Glutamatergic neuron (in vitro differentiated cells): ENCODE measurements around the gene TXNIP. TPM values are rescaled to one million over a fixed set of nuclear protein-coding genes. Genes with fewer than 3 reads are reported as not detected.

Experiments used
- DNase-seq: peaks from one replicate; pipeline ENCODE4 v3.0.0; 2022
- H3K27ac Mint-ChIP-seq: one replicate; pipeline ENCODE4 v1.8.0; 2020; ENCODE audit warnings: mild to moderate bottlenecking, mixed read lengths, inconsistent platforms; ENCODE audit not compliant: unreplicated experiment
- H3K27me3 Mint-ChIP-seq: one replicate; pipeline ENCODE4 v1.8.0; 2020; ENCODE audit warnings: mild to moderate bottlenecking, moderate library complexity, mixed read lengths, inconsistent platforms; ENCODE audit not compliant: unreplicated experiment
- H3K36me3 Mint-ChIP-seq: one replicate; pipeline ENCODE4 v1.8.0; 2020; ENCODE audit warnings: mild to moderate bottlenecking, mixed read lengths, inconsistent platforms; ENCODE audit not compliant: unreplicated experiment
- H3K4me1 Mint-ChIP-seq: one replicate; pipeline ENCODE4 v1.8.0; 2020; ENCODE audit warnings: mild to moderate bottlenecking, low read depth, mixed read lengths, inconsistent platforms; ENCODE audit not compliant: unreplicated experiment
- H3K4me3 Mint-ChIP-seq: one replicate; pipeline ENCODE4 v1.8.0; 2020; ENCODE audit warnings: mild to moderate bottlenecking, mixed read lengths, inconsistent platforms; ENCODE audit not compliant: unreplicated experiment
- H3K9me3 Mint-ChIP-seq: one replicate; pipeline ENCODE4 v1.8.0; 2020; ENCODE audit warnings: mild to moderate bottlenecking, moderate library complexity, mixed read lengths, inconsistent platforms; ENCODE audit not compliant: unreplicated experiment
- CTCF ChIP-seq: fragments of 200-600 bp; sonication (generic); IDR thresholded peaks from one replicate; pipeline ENCODE4 v1.5.0; 2021; ENCODE audit not compliant: partially characterized antibody, unreplicated experiment
- long read RNA-seq: library from polyadenylated mRNA; unstranded; transcript quantifications from one replicate; pipeline ENCODE4 v2.0.0, GENCODE V29; 2020; ENCODE audit not compliant: unreplicated experiment
- total RNA-seq: library from RNA; stranded (reverse); fragmentation: NEBNext Ultra II Directional; extraction: Animal tissue kit (Norgen Biotek cat#: 25700); gene quantifications from one replicate; pipeline ENCODE4 v1.2.1, GENCODE V29; 2021; ENCODE audit not compliant: unreplicated experiment

The TXNIP gene
- 126 TPM for total RNA-seq
- long read RNA-seq, transcript TXNIP-204 (8 exons, 2,926 nt) = major isoform, 30 of 33 reads
- long read RNA-seq, partial matches to known transcripts = 1 of 33 reads
- long read RNA-seq, other reads (novel, unspliced or antisense) = 2 of 33 reads

GRCh38 chr1:145996433-145997015 lies at the start of gene TXNIP:
Gene TXNIP (minus strand): TSS chr1:145996579. CDS start chr1:145996266, 313 bp downstream.
- DNase-seq = peak; percentile 99
- no peak for TF ChIP-seq CTCF
- peaks cover 15% of the 10 kb centered on the region for H3K9me3 Mint-ChIP-seq
- peaks cover 28% of the 10 kb centered on the region for H3K4me1 Mint-ChIP-seq
- H3K27ac Mint-ChIP-seq = peak within 1 kb of the TSS; percentile 98
- H3K36me3 Mint-ChIP-seq = peaks cover 28% of the 10 kb centered on the region
- peak within 1 kb of the TSS; percentile 99 for H3K4me3 Mint-ChIP-seq
- peaks cover 7% of the 10 kb centered on the region for H3K27me3 Mint-ChIP-seq

GRCh38 chr1:146039844-146040194 lies 43.4 kb upstream of the TXNIP start:
- H3K27ac Mint-ChIP-seq = no peak overlapping the region

GRCh38 chr1:146036965-146037646 lies 40.7 kb upstream of the TXNIP start:
- TF ChIP-seq CTCF = no peak
- peaks cover 7% of the 10 kb centered on the region for H3K4me1 Mint-ChIP-seq
- H3K27me3 Mint-ChIP-seq = peaks cover 36% of the 10 kb centered on the region
- peak overlapping the region; percentile 93 for H3K4me3 Mint-ChIP-seq
- H3K9me3 Mint-ChIP-seq = peaks cover 44% of the 10 kb centered on the region
- no peaks in the 10 kb centered on the region for H3K36me3 Mint-ChIP-seq
- peak overlapping the region; percentile 94 for H3K27ac Mint-ChIP-seq
- DNase-seq = peak; percentile 78

More at GRCh38 chr1:146039844-146040194, 43.4 kb upstream of the TXNIP start:
- Mint-ChIP-seq H3K36me3 (no peaks in the 10 kb centered on the region), H3K27me3 (peaks cover 40% of the 10 kb centered on the region), H3K4me3 (peak overlapping the region; percentile 54), H3K4me1 (peaks cover 7% of the 10 kb centered on the region), H3K9me3 (peaks cover 44% of the 10 kb centered on the region)
- DNase-seq = no peak
- no peak for TF ChIP-seq CTCF

- DNase-seq = no peak
- Mint-ChIP-seq H3K4me1 (peaks cover 7% of the 10 kb centered on the region), H3K36me3 (no peaks in the 10 kb centered on the region), H3K27ac (peak overlapping the region; percentile 94), H3K27me3 (peaks cover 36% of the 10 kb centered on the region), H3K4me3 (peak overlapping the region; percentile 93), H3K9me3 (peaks cover 44% of the 10 kb centered on the region)
- TF ChIP-seq CTCF = no peak
Measured at GRCh38 chr1:146036241-146036964, 40.0 kb upstream of the TXNIP start.
